Ovary (tissue), 9 donors: ENCODE measurements around the gene SPRED3. TPM values are rescaled to one million over a fixed set of nuclear protein-coding genes. Genes with fewer than 3 reads are reported as not detected.
A peak's percentile ranks its signal among the peaks of the same experiment; 100 is the strongest.

Experiments used
- DNase-seq, 5 donors: peaks; one replicate each; pipeline ENCODE4 v3.0.0-alpha.2; 2019 to 2020
- H3K27ac ChIP-seq, 2 donors: fragments of 200-600 bp; one replicate each; pipeline versions ENCODE4 v1.5.1 to v1.8.0; 2019 to 2022
- H3K27me3 ChIP-seq: fragments of 200-600 bp; one replicate; pipeline ENCODE4 v1.8.0; 2022
- H3K36me3 ChIP-seq: fragments of 200-600 bp; sonication (generic); one replicate; pipeline ENCODE4 v1.5.1; 2019
- H3K4me1 ChIP-seq: one replicate; pipeline ENCODE4 v1.8.1; 2013; ENCODE audit warnings: mild to moderate bottlenecking, moderate library complexity; ENCODE audit not compliant: insufficient read depth
- H3K4me3 ChIP-seq: fragments of 200-600 bp; sonication (generic); one replicate; pipeline ENCODE4 v1.5.1; 2017
- H3K9me3 ChIP-seq, 2 donors: fragments of 200-600 bp in 1 of 2; sonication (generic) in 1 of 2; one replicate each; pipeline versions ENCODE4 v1.5.1 to v1.8.1; 2013 to 2019; ENCODE audit warnings: mild to moderate bottlenecking in 1 of 2, moderate library complexity in 1 of 2
- CTCF ChIP-seq, 3 donors: fragments of 450-650 bp in 2 of 3; fragments of 200-600 bp in 1 of 3; IDR thresholded peaks; one replicate each; pipeline versions ENCODE4 v1.5.1 to v1.8.0; 2016 to 2022; ENCODE audit warnings: antibody characterized with exemption in 3 of 3, mild to moderate bottlenecking in 1 of 3
- EP300 ChIP-seq: sonication (generic); formaldehyde crosslinking; IDR thresholded peaks from one replicate; pipeline ENCODE4 v1.6.1; 2017; ENCODE audit warnings: antibody characterized with exemption
- POLR2A ChIP-seq: fragments of 450-650 bp; IDR thresholded peaks from one replicate; pipeline ENCODE4 v1.6.1; 2017; ENCODE audit warnings: antibody characterized with exemption, mild to moderate bottlenecking, moderate library complexity
- WGBS, 3 donors: extraction: QIAGEN DNeasy Blood & Tissue Kit in 1 of 3; methylation state at CpG; one replicate each; pipeline versions ENCODE4 v1.1.5 to v1.1.7; 2013 to 2017; 5-methylcytosine and 5-hydroxymethylcytosine counted together
- intact Hi-C, 4 donors: fragments of 100-400 bp; cut with DNase I; formaldehyde crosslinking; loops; one replicate each; pipeline versions ENCODE4 v1.11.0 to v1.15.1; 2022 to 2023
- polyA plus RNA-seq, 2 donors: library from polyadenylated mRNA; stranded (reverse); fragments of 200-250 nt in 1 of 2; fragments of 350-450 nt in 1 of 2; fragmentation: Illumina TruSeq in 1 of 2; extraction: RNeasy Lipid Tissue Mini Kit (QIAGEN cat#74804) in 1 of 2; gene quantifications; one replicate each; pipeline ENCODE4 v1.2.3, GENCODE V29; 2013 to 2014
- total RNA-seq, 7 donors: library from RNA; depleted of rRNA in 2 of 7; stranded (reverse); fragments of >200 nt in 2 of 7; fragmentation: NEBNext Ultra II Directional in 3 of 7; extraction: Animal tissue kit (Norgen Biotek cat#: 25700) in 3 of 7; gene quantifications; one replicate each; pipeline versions ENCODE4 v1.1.0 to v1.2.4, GENCODE V29; 2016 to 2023
- donor health status: DM: no; HTN: no; CAD: no; lungs with moderate emphysema.
- donor health status: DM: no; HTN: no; CAD: no.
- donor health status: Bipolar disorder and iron deficiency.
- donor health status: DM: yes; HTN: yes; CAD: no.
- donor health status: DM: no; HTN: no; CAD: no.
- donor health status: DM: yes; HTN: yes; CAD: no.

The SPRED3 gene
- total and polyA plus RNA-seq, 9 donors, result 0.24 to 2.1 (median 0.84) TPM

GRCh38 chr19:38417544-38418506, 29.3 kb downstream of the SPRED3 start:
- WGBS, 3 donors, result 5 to 6% (median 6%) methylated on average over 49 of the region's 49 CpGs
- DNase-seq, result peak in 2 of 5 donors; percentile 34 to 44
- no peaks in the 10 kb centered on the region for H3K9me3 ChIP-seq
- H3K27me3 ChIP-seq, result no peaks in the 10 kb centered on the region
- no peak overlapping the region for H3K4me3 ChIP-seq
- peaks cover 3% of the 10 kb centered on the region for H3K4me1 ChIP-seq
- no peak for TF ChIP-seq CTCF (IDR thresholded peaks at IDR 0.05)
- no peak for TF ChIP-seq EP300
- TF ChIP-seq POLR2A, result no peak
- H3K27ac ChIP-seq, result no peak overlapping the region
- H3K36me3 ChIP-seq, result no peaks in the 10 kb centered on the region
- intact Hi-C loops, result no loop called here

GRCh38 chr19:38420935-38421334, 32.4 kb downstream of the SPRED3 start:
- 78 to 83% (median 82%) methylated on average over 9 of the region's 9 CpGs for WGBS, 3 donors
- no peak overlapping the region for H3K4me3 ChIP-seq
- intact Hi-C loops, result no loop called here
- no peaks in the 10 kb centered on the region for H3K36me3 ChIP-seq
- no peak overlapping the region for H3K27ac ChIP-seq
- no peak for DNase-seq
- H3K9me3 ChIP-seq, result no peaks in the 10 kb centered on the region
- TF ChIP-seq CTCF (IDR thresholded peaks at IDR 0.05) (no peak), EP300 (no peak), POLR2A (no peak)
- H3K27me3 ChIP-seq, result no peaks in the 10 kb centered on the region
- peaks cover 3% of the 10 kb centered on the region for H3K4me1 ChIP-seq

- TF ChIP-seq POLR2A (no peak), CTCF (IDR thresholded peaks at IDR 0.05) (no peak), EP300 (no peak)
- DNase-seq, result no peak
- Histone ChIP-seq H3K27ac (no peak overlapping the region), H3K4me3 (no peak overlapping the region), H3K4me1 (peaks cover 3% of the 10 kb centered on the region), H3K9me3 (no peaks in the 10 kb centered on the region), H3K27me3 (no peaks in the 10 kb centered on the region), H3K36me3 (no peaks in the 10 kb centered on the region)
- intact Hi-C loops, result no loop called here
- WGBS, 3 donors, result 65 to 67% (median 65%) methylated on average over 14 of the region's 14 CpGs
Observed at GRCh38 chr19:38421856-38422255, 33.4 kb downstream of the SPRED3 start.

- WGBS, 3 donors, result 80 to 82% (median 82%) methylated on average over 7 of the region's 7 CpGs
- Histone ChIP-seq H3K27ac (no peak overlapping the region), H3K9me3 (no peaks in the 10 kb centered on the region), H3K27me3 (no peaks in the 10 kb centered on the region), H3K4me1 (peaks cover 3% of the 10 kb centered on the region), H3K4me3 (no peak overlapping the region), H3K36me3 (no peaks in the 10 kb centered on the region)
- intact Hi-C loops, result no loop called here
- TF ChIP-seq POLR2A (no peak), EP300 (no peak), CTCF (IDR thresholded peaks at IDR 0.05) (no peak)
- no peak for DNase-seq
Observed at GRCh38 chr19:38422438-38422837, 33.9 kb downstream of the SPRED3 start.
